Activated effector memory CD4-positive, alpha-beta T cell treated with Interleukin-2 at 50 U/mL for 16 hours (primary cell): ENCODE data around the gene BPIFB3.
A peak's percentile ranks its signal among the peaks of the same experiment; 100 is the strongest.
"Not testable (repeated sequence)": the region's sequence is repeated elsewhere in the genome, so short reads cannot be mapped to it uniquely, and the experiment has no call there.

Experiments
- DNase-seq: peaks from one replicate; pipeline ENCODE4 v3.0.0-alpha.2; 2020

Gene BPIFB3

DNA sequence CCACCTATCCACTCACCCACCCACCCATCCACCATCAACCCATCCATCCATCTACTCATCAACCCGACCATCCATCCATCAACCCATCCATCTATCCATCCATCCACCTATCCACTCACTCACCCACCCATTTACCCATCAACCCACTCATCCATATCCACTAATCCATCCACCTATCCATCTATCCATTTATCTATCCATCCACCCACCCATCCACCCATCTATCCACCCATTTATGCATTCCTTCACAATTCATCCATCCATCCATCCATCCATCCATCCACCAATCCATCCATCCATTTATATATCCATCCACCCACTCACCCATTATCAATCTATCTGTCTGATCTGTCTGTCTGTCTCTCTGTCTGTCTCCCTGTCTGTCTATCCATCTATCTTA lies 39.9 kb downstream of the BPIFB3 start:
- DNase-seq, result no peak

- no peak for DNase-seq
These were observed 41.5 kb downstream of the BPIFB3 start for GRCh38 chr20:33095249-33095648.

DNA sequence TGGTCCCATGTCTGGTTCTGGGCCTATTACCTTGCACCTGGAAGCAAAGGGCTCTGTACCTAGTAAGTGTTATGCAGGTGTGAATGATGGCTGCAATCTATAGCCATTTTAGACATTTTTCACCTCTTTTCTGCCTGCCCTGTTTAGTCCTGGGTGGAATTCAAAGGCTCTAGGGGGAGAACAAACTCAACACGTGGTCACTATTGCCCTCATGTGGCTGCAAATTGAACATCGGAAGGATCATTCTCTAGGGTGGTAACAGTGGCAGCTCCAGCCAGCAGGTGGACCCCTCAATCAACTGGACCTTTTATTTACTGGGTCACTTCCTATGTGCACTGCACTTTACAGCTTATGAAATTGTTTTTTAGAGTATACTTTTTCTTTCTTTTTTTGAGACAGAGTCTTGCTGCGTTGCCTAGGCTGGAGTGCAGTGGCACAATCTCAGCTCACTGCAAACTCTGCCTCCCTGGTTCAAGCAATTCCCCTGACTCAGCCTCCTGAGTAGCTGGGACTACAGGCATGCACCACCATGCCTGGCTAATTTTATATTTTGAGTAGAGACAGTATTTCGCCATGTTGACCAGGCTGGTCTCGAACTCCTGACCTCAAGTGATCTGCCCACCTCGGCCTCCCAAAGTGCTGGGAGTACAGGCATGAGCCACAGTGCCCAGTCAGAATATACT lies 42.3 kb downstream of the BPIFB3 start:
- peak; percentile 5 for DNase-seq

- no peak for DNase-seq
These were observed 43.3 kb downstream of the BPIFB3 start for GRCh38 chr20:33097001-33097400.

DNA sequence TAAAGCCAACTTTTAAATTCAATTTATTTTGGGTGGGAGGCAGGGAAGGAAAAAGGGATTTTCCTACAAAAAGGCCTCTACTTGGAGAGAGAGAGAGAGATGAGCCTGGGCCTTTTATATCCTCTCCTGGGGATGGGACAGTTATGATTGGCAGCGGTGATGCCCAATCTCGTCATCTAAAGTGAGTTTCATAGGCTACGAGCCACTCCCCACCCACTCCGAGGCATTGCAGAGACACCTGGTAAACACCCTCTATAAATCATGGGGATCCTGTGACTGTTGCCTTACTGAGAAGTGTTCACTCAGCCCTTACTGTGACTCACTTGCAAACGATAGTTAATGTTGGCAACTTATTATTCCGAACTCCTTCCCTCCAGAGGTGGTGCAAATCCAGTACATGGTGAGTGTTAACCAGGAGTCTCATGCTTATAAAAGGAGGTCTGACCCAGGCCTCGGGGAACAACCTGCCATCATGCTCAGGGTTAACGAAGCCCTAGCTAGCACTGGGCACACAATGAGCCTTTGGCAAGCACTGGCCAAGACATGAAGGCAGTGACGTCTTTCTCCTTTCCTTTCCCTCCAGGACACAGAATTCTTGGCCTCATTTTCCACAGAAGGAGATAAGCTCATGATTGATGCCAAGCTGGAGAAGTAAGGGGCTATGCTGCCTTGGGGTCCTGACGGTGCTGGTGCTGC lies 46.3 kb downstream of the BPIFB3 start:
- no peak for DNase-seq

DNA sequence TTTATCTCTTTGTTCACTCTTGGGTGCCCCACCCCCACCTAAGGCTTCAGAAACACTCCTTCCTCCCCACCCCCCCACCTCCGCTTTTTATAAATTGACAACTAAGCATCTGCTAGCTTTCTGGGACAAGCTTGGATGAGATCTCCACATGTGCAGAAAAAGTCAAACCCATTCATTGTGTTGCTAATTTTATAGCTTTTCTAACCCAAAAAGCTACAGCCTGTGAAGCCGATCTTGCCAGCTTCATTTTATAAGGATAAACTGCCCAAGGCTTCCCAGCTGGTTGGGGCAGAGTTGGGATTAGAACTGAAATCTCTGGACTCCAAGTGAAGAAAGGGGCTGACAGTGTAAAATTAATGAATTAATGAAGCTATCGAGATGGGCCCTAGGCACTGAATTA lies 49.9 kb downstream of the BPIFB3 start:
- no peak for DNase-seq

GRCh38 chr20:33104336-33104735 lies 50.6 kb downstream of the BPIFB3 start:
- DNase-seq, result no peak

- no peak for DNase-seq
These were observed 51.7 kb downstream of the BPIFB3 start for GRCh38 chr20:33105316-33105924.

DNA sequence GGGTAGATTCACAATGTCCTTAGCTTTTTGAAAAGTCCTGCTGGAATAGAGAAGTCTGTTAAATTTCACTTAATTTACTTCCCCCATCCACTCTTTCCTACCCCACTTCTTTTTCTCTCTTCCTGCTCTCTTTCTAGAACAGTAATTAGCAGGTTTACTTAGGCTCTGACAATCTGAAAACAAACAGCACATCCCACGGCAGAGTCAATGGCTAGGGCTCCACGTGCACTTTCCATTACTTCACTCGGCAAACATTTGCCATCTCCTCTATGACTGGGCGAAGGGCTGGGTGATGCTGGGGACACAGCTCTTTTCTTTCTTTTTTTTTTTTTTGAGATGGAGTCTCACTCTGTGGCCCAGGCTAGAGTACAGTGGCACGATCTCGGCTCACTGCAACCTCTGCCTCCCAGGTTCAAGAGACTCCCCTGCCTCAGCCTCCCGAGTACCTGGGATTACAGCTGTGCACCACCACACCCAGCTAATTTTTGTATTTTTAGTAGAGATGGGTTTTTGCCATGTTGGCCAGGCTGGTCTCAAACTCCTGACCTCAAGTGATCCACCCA lies 52.4 kb downstream of the BPIFB3 start:
- not testable (repeated sequence) for DNase-seq

- no peak for DNase-seq
These were observed 55.0 kb downstream of the BPIFB3 start for GRCh38 chr20:33108661-33109060.

- no peak for DNase-seq
These were observed 56.6 kb downstream of the BPIFB3 start for GRCh38 chr20:33110147-33110825.

GRCh38 chr20:33111306-33111705 lies 57.6 kb downstream of the BPIFB3 start:
- no peak for DNase-seq

GRCh38 chr20:33112547-33113386 lies 59.1 kb downstream of the BPIFB3 start:
- no peak for DNase-seq

DNA sequence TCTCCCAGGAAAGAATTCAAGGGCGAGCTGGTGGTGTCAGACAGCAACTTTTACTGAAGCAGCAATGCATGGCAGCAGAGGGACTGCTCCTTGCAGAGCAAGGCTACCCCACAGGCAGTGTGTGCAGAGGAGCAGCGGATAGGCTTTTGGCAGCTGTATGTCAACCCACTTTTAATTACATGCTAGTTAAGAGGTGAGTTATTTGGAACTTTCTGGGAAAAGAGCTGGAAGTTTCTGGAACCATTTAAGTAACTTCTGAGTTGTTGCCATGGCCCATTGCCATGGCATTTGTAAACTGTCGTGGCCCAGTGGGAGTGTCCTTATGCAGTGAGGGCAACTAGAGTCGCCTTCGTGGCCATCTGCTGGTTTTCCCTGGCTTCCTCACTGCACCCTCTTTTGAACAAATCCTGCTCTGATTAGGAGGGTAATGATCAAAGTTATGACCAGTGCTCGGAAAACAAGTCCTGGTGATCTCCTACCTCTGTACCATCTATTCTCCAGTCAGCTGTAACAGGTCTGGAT lies 59.7 kb downstream of the BPIFB3 start:
- DNase-seq, result no peak

GRCh38 chr20:33115501-33115900 lies 61.8 kb downstream of the BPIFB3 start:
- DNase-seq, result not testable (repeated sequence)

GRCh38 chr20:33119725-33120720 lies 66.3 kb downstream of the BPIFB3 start:
- no peak for DNase-seq

GRCh38 chr20:33120934-33121333 lies 67.2 kb downstream of the BPIFB3 start:
- DNase-seq, result no peak

DNA sequence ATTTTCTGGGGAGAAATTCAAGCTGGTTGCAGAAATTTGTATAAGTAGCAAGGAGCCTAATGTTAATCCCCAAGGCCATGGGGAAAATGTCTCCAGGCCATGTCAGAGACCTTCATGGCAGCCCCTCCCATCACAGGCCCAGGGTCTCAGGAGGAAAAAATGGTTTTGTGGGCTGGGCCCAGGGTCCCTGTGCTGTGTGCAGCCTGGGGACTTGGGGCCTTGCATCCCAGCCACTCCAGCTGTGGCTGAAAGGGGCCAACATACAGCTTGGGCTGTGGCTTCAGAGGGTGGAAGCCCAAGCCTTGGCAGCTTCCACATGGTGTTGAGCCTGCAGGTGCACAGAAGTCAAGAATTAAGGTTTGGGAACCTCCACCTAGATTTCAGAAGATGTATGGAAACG lies 68.6 kb downstream of the BPIFB3 start:
- not testable (repeated sequence) for DNase-seq
